GM18907 (cell line): Measurements from ENCODE around the gene CHID1.
A peak's percentile ranks its signal among the peaks of the same experiment; 100 is the strongest.

Experiments
- ATAC-seq: cut with Tn5 transposase; IDR thresholded peaks from one replicate; pipeline ENCODE4 v1.9.1; 2021; ENCODE audit warnings: mild to moderate bottlenecking, moderate library complexity; ENCODE audit not compliant: unreplicated experiment

The CHID1 gene

GRCh38 chr11:910589-911030 is at the start of gene CHID1:
Gene CHID1 (minus strand): TSS chr11:910810. CDS start chr11:904816, 5,994 bp downstream.
- peak; percentile 80 for ATAC-seq

DNA sequence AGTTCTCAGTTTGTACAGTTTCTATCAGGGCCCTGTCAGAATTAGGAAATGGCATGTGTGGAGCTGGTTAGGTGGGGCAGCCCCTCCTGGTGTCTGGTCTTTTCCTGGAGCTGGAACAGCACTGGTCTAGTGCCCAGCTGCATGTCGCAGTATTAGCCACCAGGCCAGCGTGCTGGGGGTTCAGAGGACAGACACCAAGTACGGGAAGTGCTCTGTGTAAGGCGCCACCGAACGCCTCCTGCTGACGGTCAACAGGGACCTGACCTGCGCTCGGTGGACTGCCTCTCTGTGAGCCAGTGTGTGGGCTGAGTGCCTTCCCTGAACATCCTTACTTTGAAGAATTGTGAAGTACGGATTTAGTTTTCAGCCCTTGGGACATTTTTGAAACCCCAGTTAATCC is 49.0 kb upstream of the CHID1 start:
- no peak for ATAC-seq

DNA sequence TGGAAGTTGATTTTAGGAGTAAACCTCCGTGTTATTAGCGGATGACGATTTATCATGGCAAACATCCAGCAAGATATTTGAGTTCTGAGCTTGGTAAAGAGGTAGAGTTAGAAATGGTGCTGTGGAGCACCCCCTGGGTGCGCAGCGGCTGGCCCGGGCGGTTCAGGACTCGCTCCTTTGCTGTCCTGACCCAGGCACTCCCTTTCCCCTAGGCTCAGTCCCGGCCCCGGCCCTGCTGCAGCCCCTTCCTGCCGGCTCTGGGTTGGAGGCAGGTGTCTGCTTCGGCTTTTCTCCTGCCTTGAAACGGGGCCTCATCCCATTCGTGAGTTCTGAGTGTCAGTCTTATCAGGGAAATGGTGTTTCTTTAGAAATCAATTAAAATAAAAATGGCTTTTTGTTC is 48.4 kb upstream of the CHID1 start:
- ATAC-seq, result no peak

DNA sequence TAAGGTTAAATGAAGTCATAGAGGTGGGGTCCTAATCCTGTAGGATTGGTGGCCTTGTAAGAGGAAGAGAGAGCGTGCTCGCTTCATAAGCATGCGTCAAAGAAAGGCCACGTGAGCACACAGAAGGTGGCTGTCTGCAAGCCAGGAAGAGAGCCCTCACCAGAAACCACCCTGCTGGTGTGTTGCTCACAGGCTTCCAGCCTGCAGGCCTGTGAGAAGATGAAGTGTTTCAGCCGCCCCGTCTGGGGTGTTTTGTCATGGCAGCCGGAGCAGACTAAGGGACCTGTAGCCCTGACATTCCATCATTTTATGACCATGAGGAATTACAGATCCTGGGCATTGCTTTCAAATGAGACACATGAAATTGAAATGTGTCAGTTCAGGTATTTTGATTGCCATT is 47.5 kb upstream of the CHID1 start:
- no peak for ATAC-seq

GRCh38 chr11:957212-957920 is 46.8 kb upstream of the CHID1 start:
- no peak for ATAC-seq

- ATAC-seq, result no peak
These were observed 44.8 kb upstream of the CHID1 start for GRCh38 chr11:955154-956063.

DNA sequence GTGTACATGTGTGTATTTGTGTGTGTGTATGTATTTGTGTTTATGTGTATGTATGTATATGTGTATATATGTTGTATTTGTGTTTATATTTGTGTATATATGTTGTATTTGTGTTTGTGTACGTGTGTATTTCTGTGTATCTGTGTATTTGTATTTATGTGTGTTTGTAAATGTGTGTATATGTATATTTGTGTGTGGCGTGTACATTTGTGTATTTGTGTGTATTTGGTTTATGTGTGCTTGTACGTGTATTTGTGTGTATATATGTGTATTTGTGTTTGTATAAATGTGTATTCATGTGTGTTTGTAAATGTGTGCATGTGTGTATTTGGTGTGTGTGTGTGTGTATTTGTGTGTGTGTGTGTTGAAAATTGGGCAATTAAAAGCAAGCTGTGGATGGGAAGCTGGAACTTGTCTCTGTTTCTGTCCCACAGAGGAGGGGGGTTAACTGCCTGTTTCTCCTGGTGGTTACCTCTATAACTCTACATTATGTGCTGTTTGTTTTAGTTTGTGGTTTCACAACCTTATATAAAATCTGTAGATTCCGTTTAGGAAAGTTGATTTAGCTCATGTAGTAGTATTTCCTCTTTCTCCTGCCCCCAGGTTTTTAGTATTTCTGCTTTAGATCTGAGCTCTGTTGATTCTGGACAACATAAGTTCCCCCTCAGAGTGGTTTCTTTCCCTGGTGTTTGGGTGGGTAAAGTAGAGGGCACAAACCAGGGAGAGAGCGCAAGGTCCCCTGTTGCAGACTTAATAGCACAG is 44.0 kb upstream of the CHID1 start:
- ATAC-seq, result no peak

DNA sequence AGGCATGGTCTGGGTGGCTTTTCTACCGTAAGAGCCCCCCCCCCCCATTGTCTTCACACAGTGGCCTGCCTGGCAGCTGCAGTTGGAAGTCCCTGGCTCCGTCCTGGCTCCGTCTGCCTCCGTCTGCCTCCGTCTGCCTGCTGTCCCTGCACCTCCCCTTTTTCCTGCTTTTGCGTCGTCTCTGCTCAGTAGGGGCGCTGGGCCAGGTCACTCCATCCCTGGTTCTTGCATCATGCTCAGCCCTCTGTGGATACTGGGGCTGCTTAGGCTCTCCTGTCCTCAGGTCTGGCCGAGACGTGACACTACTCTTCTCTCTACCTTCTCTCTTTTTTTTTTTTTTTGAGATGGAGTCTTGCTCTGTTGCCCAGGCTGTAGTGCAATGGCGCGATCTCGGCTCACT is 42.9 kb upstream of the CHID1 start:
- no peak for ATAC-seq

DNA sequence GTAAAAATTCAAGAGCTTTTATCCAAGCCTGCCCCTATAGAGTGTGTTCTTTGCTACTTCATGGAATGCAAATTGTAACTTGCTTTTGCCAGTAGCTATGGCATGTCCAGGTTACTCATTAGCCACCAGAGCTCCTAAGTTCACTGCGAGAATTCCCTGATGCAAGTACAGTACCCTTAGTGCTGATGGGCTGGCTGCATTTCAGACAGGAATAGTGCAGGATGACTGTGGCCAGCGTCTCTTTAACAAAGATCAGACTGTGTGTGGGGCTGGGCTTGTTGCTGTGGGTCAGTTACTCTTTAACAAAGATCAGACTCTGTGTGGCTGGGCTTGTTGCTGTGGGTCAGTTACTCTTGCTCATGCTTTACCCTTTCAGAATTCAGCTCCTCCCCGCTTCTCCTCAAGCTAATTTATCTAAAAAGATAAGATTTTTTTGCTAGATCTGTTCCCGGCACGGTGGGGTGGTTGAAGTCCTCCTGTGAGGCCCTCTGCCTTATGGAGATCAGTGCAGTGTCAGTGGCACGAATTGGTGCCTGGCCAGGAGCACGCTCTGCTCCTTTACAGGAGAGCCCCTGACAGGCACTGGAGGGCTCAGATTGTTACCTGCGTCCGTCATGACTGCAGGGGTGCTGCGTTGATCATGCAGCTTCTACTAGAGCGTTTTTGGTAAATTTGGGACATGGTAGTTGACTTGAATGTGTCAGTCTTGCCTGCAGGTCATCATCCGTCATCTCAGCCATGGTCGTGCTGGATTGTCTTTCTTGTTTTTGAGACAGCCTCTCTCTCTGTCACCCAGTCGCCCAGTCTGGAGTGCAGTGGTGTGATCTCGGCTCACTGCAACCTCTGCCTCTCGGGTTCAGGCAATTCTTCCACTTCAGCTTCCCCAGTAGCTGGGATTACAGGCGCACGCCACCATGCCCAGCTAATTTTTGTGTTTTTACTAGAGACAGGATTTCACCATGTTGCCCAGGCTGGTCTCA is 42.1 kb upstream of the CHID1 start:
- no peak for ATAC-seq

DNA sequence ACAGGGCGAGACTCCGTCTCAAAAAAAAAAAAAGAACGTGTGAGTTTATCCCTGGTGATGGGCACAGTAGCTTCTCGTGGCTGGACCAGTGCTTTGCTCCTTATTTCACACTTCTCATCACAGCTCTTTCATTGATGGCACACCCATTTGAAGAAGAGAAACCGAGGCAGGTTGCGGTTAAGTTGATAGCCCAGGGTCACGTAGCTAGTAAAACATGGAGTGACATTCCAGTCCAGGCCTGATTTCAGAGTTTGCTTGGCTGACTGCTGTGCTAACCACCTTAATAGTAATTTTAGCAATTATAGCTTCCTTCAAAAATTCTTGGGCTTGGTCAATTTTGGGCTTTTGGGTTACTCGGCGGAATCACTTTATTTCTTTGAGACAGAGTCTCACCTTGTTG is 40.9 kb upstream of the CHID1 start:
- ATAC-seq, result no peak

DNA sequence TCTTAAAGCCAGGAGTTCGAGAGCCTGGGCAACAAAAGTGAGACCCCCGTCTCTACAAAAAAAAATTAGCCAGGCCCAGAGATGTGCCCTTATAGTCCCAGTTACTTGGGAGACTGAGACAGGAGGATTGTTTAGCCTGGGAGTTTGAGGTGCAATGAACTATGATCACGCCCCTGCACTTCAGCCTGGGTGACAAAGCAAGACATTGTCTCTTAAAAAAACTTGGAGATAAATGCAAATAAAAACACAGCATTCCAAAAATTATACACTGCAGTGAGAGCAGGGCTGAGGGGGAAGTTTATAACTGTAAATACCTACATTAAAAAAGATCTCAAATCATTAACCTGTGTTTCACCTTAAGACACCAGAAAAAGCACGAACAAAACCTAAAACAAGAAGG is 37.1 kb upstream of the CHID1 start:
- no peak for ATAC-seq

DNA sequence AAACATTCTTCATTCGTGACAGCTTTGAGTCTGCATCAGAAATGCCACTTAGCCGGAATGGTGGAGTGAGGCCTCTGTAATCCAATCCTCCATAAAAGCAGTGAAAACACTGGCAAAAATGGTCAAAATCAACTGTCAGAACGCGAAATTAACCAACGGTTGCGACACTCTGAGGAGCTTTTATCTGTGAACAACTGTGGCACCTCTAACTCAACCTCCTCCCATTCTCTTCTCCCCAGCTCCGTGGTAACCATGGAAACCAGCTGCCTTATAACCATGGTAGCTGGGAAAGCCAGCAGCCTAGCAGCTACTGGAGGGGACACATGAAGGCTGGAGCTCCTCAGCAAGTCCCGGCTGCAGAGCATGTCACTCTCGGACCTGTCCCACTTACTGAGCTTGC is 35.4 kb upstream of the CHID1 start:
- ATAC-seq, result no peak

GRCh38 chr11:944711-945470 is 34.3 kb upstream of the CHID1 start:
- no peak for ATAC-seq

DNA sequence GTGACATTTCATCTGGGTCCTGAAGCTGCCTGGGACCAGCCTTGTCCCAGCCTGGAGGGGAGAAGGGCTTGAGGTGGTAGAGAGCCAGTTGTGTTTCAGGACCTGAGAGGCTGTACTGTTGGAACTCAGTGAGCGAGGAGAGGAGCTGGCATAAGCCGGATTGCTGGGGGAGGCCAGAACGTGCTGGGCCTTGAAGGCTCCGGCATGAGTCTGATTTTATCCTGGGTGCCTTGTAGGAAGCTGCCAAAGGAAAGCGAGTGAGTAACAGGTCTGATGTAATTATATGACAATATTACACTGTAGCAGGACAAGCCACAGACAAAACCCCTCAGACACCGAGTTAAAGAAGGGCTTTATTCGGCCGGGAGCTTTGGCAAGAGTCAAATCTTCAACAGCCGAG is 32.2 kb upstream of the CHID1 start:
- no peak for ATAC-seq

GRCh38 chr11:940496-941135 is 30.0 kb upstream of the CHID1 start:
- no peak for ATAC-seq

DNA sequence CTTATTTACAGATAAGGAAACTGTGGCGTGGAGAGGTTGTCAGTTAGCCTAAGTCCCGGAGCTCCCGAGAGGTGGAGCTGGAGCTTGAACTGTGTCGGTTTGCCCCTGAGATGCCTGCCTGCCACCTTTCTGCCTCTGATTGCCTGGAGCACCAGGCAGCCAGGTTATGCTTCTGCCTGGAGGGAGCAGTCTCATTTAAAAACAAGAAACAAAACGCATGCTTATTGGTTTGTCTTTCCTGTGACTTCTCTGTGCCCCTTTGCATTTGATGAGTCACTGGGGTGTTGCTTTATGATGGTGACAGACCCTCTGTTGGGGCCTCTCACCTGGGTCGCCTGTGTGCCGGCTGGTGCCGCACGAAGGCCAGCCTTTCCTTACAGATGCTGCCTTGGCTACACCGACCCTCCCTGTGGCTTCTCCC is 27.2 kb upstream of the CHID1 start:
- no peak for ATAC-seq

GRCh38 chr11:936199-936598 is 25.6 kb upstream of the CHID1 start:
- ATAC-seq, result no peak

GRCh38 chr11:934527-934926 is 23.9 kb upstream of the CHID1 start:
- ATAC-seq, result no peak

- ATAC-seq, result no peak
These were observed 23.3 kb upstream of the CHID1 start for GRCh38 chr11:933936-934335.
